OCI-LY3 (cell line): ENCODE data around the gene FAM53A.

ENCODE experiments used
- H2AFZ ChIP-seq: fragments of 200-600, 300-600 bp; shearing (Covaris generic); 2 replicates; pipeline ENCODE4 v1.6.0; 2014; ENCODE audit warnings: antibody characterized with exemption, low read depth, low read length
- H3K27ac ChIP-seq: fragments of 200-600, 300-600 bp; sonication (generic); 2 replicates; pipeline ENCODE4 v1.5.1; 2014; ENCODE audit warnings: mild to moderate bottlenecking, low read length, moderate library complexity, mixed read lengths
- H3K27me3 ChIP-seq: fragments of 200-600, 300-600 bp; sonication (generic); 2 replicates; pipeline ENCODE4 v1.6.1; 2014; ENCODE audit warnings: low read depth, low read length, mixed read lengths
- H3K36me3 ChIP-seq: fragments of 200-600, 300-600 bp; sonication (generic); replicated peaks from 2 replicates; pipeline ENCODE3; 2014; ENCODE audit warnings: low read depth, low read length, mixed read lengths
- H3K4me1 ChIP-seq: fragments of 300-600, 200-600 bp; sonication (generic); 2 replicates; pipeline ENCODE4 v1.6.1; 2014; ENCODE audit warnings: low read length, mixed read lengths
- H3K4me2 ChIP-seq: fragments of 200-600, 300-600 bp; sonication (generic); 2 replicates; pipeline ENCODE4 v1.6.1; 2014; ENCODE audit warnings: low read length, mixed read lengths
- H3K4me3 ChIP-seq: fragments of 300-600, 200-600 bp; sonication (generic); 2 replicates; pipeline ENCODE4 v1.5.1; 2014; ENCODE audit warnings: antibody characterized with exemption, mild to moderate bottlenecking, low read length, moderate library complexity
- H3K79me2 ChIP-seq: fragments of 300-600, 200-600 bp; shearing (Covaris generic); 2 replicates; pipeline ENCODE4 v1.6.1; 2014; ENCODE audit warnings: mild to moderate bottlenecking, low read length, mixed read lengths
- H3K9ac ChIP-seq: fragments of 300-600, 200-600 bp; shearing (Covaris generic); 2 replicates; pipeline ENCODE4 v1.6.0; 2014; ENCODE audit warnings: mild to moderate bottlenecking, low read length, moderate library complexity
- H3K9me3 ChIP-seq: fragments of 200-600, 300-600 bp; shearing (Covaris generic); 2 replicates; pipeline ENCODE4 v1.6.1; 2014; ENCODE audit warnings: low read length, mixed read lengths; ENCODE audit not compliant: insufficient read depth
- H4K20me1 ChIP-seq: fragments of 200-600, 300-600 bp; sonication (generic); 2 replicates; pipeline ENCODE4 v1.6.1; 2016; ENCODE audit warnings: low read length, mixed read lengths; ENCODE audit not compliant: insufficient read depth
- CTCF ChIP-seq: fragments of 200-600, 300-600 bp; sonication (generic); IDR thresholded peaks from 2 replicates; pipeline ENCODE4 v1.5.1; 2014; ENCODE audit warnings: antibody characterized with exemption, low read length, low read depth
- EZH2phosphoT487 ChIP-seq: fragments of 200-600 bp; shearing (Covaris generic); IDR thresholded peaks from 2 replicates; pipeline ENCODE4 v1.6.1; 2018; ENCODE audit warnings: antibody characterized with exemption, mixed run types, low read depth

The FAM53A gene

GRCh38 chr4:1616557-1616930 lies 67.6 kb downstream of the FAM53A start:
- Histone ChIP-seq H3K4me2 (no peak overlapping the region), H3K4me3 (no peak overlapping the region), H4K20me1 (no peaks in the 10 kb centered on the region), H2AFZ (no peak overlapping the region), H3K27me3 (no peaks in the 10 kb centered on the region), H3K9ac (no peak overlapping the region), H3K4me1 (no peaks in the 10 kb centered on the region), H3K27ac (no peak overlapping the region), H3K9me3 (no peaks in the 10 kb centered on the region), H3K79me2 (no peaks in the 10 kb centered on the region), H3K36me3 (no peaks in the 10 kb centered on the region)
- TF ChIP-seq EZH2phosphoT487 (no peak), CTCF (no peak)

GRCh38 chr4:1615786-1616556 lies 68.1 kb downstream of the FAM53A start:
- H3K4me2 ChIP-seq = no peak overlapping the region
- no peak overlapping the region for H3K9ac ChIP-seq
- no peaks in the 10 kb centered on the region for H3K27me3 ChIP-seq
- no peaks in the 10 kb centered on the region for H3K36me3 ChIP-seq
- no peak overlapping the region for H2AFZ ChIP-seq
- H4K20me1 ChIP-seq = no peaks in the 10 kb centered on the region
- H3K9me3 ChIP-seq = no peaks in the 10 kb centered on the region
- no peaks in the 10 kb centered on the region for H3K4me1 ChIP-seq
- TF ChIP-seq CTCF = no peak
- no peak for TF ChIP-seq EZH2phosphoT487
- H3K79me2 ChIP-seq = no peaks in the 10 kb centered on the region
- H3K27ac ChIP-seq = no peak overlapping the region
- H3K4me3 ChIP-seq = no peak overlapping the region

DNA sequence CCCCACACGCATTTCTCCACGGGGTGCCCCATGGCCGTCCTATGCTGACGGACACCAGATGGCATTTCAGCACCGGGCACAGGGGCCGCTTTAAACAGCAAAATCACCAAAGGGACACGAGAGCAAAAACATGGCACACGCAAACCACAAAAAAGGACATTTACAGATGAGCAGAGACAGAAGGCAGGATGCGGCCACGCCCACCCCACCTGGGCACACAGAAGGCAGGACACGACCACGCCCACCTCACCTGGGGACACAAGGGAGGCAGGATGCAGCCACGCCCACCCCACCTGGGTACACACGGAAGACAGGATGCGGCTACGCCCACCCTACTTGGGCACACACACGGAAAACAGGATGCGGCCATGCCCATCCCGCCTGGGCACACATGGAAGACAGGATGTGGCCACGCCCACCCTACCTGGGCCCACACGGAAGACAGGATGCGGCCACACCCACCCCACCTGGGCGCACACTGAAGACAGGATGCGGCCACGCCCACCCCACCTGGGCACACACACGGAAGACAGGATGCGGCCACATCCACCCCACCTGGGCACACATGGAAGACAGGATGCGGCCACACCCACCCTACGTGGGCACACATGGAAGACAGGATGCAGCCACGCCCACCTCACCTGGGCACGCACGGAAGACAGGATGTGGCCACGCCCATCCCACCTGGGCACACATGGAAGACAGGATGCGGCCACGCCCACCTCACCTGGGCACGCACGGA lies 69.1 kb downstream of the FAM53A start:
- H3K4me1 ChIP-seq = no peaks in the 10 kb centered on the region
- no peaks in the 10 kb centered on the region for H3K79me2 ChIP-seq
- H3K9me3 ChIP-seq = no peaks in the 10 kb centered on the region
- no peaks in the 10 kb centered on the region for H4K20me1 ChIP-seq
- no peak overlapping the region for H3K9ac ChIP-seq
- H3K4me2 ChIP-seq = no peak overlapping the region
- no peak overlapping the region for H3K4me3 ChIP-seq
- no peak for TF ChIP-seq CTCF
- TF ChIP-seq EZH2phosphoT487 = no peak
- H3K27me3 ChIP-seq = no peaks in the 10 kb centered on the region
- no peak overlapping the region for H3K27ac ChIP-seq
- H2AFZ ChIP-seq = no peak overlapping the region
- no peaks in the 10 kb centered on the region for H3K36me3 ChIP-seq

DNA sequence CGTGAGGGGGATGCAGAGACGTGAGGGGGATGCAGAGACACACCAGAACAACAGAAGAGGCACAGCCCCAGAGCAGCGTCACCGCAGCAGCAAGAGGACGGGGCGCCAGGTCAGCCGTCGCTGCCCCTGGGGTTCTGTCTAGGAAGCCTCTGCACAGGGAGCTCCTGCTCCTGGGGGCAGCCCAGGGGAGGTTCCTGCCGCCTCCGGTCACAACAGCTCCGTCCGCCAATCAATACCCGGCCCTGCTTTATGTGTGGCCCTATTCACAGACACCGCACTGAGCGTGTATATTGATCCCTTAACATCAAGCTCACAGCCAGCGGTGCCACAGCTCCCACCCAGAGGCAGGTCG lies 69.6 kb downstream of the FAM53A start:
- Histone ChIP-seq H2AFZ (no peak overlapping the region), H3K36me3 (no peaks in the 10 kb centered on the region), H3K4me3 (no peak overlapping the region), H3K27ac (no peak overlapping the region), H3K9me3 (no peaks in the 10 kb centered on the region), H4K20me1 (no peaks in the 10 kb centered on the region), H3K4me1 (no peaks in the 10 kb centered on the region), H3K9ac (no peak overlapping the region), H3K4me2 (no peak overlapping the region), H3K79me2 (no peaks in the 10 kb centered on the region), H3K27me3 (no peaks in the 10 kb centered on the region)
- TF ChIP-seq CTCF (no peak), EZH2phosphoT487 (no peak)
